ENCODE measurements around the gene UCHL1. TPM values are rescaled to one million over a fixed set of nuclear protein-coding genes. Genes with fewer than 3 reads are reported as not detected.

Gene UCHL1
- total RNA-seq, 2 experiments from 2014 or later = 2.3 to 2.6 TPM

Other genes with a start within 250 kb of the UCHL1 start
- 1 to 10 TPM; 2.4 to 2.7 TPM for gene APBB2, start 42.4 kb upstream of the UCHL1 start, total RNA-seq